Glutamatergic neuron (in vitro differentiated cells): ENCODE data around the gene UBE2F. TPM values are rescaled to one million over a fixed set of nuclear protein-coding genes. Genes with fewer than 3 reads are reported as not detected.
"Not testable (repeated sequence)": the region's sequence is repeated elsewhere in the genome, so short reads cannot be mapped to it uniquely, and the experiment has no call there.

ENCODE experiments used
- DNase-seq: peaks from one replicate; pipeline ENCODE4 v3.0.0; 2022
- H3K27ac Mint-ChIP-seq: one replicate; pipeline ENCODE4 v1.8.0; 2020; ENCODE audit warnings: mild to moderate bottlenecking, mixed read lengths, inconsistent platforms; ENCODE audit not compliant: unreplicated experiment
- H3K27me3 Mint-ChIP-seq: one replicate; pipeline ENCODE4 v1.8.0; 2020; ENCODE audit warnings: mild to moderate bottlenecking, moderate library complexity, mixed read lengths, inconsistent platforms; ENCODE audit not compliant: unreplicated experiment
- H3K36me3 Mint-ChIP-seq: one replicate; pipeline ENCODE4 v1.8.0; 2020; ENCODE audit warnings: mild to moderate bottlenecking, mixed read lengths, inconsistent platforms; ENCODE audit not compliant: unreplicated experiment
- H3K4me1 Mint-ChIP-seq: one replicate; pipeline ENCODE4 v1.8.0; 2020; ENCODE audit warnings: mild to moderate bottlenecking, low read depth, mixed read lengths, inconsistent platforms; ENCODE audit not compliant: unreplicated experiment
- H3K4me3 Mint-ChIP-seq: one replicate; pipeline ENCODE4 v1.8.0; 2020; ENCODE audit warnings: mild to moderate bottlenecking, mixed read lengths, inconsistent platforms; ENCODE audit not compliant: unreplicated experiment
- H3K9me3 Mint-ChIP-seq: one replicate; pipeline ENCODE4 v1.8.0; 2020; ENCODE audit warnings: mild to moderate bottlenecking, moderate library complexity, mixed read lengths, inconsistent platforms; ENCODE audit not compliant: unreplicated experiment
- total RNA-seq: library from RNA; stranded (reverse); fragmentation: NEBNext Ultra II Directional; extraction: Animal tissue kit (Norgen Biotek cat#: 25700); gene quantifications from one replicate; pipeline ENCODE4 v1.2.1, GENCODE V29; 2021; ENCODE audit not compliant: unreplicated experiment
- TF ChIP-seq, protein P1 (sequence below): fragments of 200-600 bp; sonication (generic); IDR thresholded peaks from one replicate; pipeline ENCODE4 v1.5.0; 2021; ENCODE audit not compliant: partially characterized antibody, unreplicated experiment

UBE2F gene
- total RNA-seq, 1 donor from 2014 or later: 43.0 TPM

DNA sequence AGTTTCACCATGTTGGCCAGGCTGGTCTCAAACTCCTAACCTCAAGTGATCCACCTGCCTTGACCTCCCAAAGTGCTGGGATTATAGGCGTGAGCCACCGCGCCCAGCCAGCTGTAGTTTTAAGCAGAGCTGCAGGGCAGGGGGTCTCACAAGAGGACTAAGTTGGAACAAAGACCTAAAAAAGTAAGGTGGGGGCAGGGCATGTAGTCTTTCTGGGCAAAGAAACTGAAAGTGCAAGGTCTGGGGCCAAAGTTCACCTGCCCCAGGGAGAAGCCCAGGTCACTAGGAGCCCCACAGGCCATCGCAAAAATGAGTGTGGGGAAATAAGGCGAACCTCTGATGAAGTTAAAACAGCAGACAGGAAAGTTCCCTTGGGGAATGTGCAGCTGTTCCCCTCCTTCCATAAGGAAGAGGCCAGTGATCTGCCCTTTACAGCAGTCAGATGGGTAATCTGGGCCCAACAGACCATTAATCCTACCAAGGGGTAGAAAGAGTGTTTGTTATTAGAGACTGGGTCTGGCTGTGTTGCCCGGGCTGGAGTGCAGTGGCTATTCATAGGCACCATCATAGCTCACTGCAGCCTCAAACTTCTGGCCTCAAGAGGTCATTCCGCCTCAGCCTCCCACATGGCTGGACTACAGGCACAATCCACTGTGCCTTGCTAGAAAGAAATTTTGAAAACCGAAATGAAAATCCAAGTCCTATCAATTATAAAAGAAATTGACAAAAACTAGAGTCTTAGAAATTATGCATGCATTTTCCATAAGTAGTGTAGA lies 96.8 kb downstream of the UBE2F start:
- Mint-ChIP-seq H3K36me3 (peaks cover 17% of the 10 kb centered on the region), H3K27ac (peak overlapping the region; percentile 82), H3K9me3 (peaks cover 9% of the 10 kb centered on the region), H3K27me3 (peaks cover 4% of the 10 kb centered on the region), H3K4me3 (peak overlapping the region; percentile 68), H3K4me1 (peaks cover 36% of the 10 kb centered on the region)
- TF ChIP-seq, protein P1, sequence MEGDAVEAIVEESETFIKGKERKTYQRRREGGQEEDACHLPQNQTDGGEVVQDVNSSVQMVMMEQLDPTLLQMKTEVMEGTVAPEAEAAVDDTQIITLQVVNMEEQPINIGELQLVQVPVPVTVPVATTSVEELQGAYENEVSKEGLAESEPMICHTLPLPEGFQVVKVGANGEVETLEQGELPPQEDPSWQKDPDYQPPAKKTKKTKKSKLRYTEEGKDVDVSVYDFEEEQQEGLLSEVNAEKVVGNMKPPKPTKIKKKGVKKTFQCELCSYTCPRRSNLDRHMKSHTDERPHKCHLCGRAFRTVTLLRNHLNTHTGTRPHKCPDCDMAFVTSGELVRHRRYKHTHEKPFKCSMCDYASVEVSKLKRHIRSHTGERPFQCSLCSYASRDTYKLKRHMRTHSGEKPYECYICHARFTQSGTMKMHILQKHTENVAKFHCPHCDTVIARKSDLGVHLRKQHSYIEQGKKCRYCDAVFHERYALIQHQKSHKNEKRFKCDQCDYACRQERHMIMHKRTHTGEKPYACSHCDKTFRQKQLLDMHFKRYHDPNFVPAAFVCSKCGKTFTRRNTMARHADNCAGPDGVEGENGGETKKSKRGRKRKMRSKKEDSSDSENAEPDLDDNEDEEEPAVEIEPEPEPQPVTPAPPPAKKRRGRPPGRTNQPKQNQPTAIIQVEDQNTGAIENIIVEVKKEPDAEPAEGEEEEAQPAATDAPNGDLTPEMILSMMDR: no peak
- DNase-seq: peak; percentile 42

DNA sequence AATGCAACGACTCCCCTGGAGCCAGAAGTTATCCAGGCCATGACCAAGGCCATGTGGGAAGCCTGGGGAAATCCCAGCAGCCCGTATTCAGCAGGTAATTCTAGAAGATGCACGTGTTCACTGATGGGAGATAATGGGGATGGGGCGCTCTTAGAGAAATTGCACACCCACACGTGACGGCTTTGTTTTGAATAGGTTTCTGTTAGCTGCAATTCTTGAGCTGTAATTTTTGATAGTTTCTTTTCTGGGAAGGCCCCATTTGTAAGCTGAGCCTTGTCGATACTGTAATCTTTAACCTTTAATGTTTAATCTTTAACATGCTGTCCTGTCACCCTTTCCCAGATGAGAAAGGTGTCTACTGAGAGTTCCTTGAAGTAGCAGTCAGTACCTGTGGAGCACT lies 97.6 kb downstream of the UBE2F start:
- Mint-ChIP-seq H3K36me3 (peaks cover 13% of the 10 kb centered on the region), H3K4me3 (peak overlapping the region; percentile 68), H3K9me3 (peaks cover 7% of the 10 kb centered on the region), H3K27me3 (peaks cover 2% of the 10 kb centered on the region), H3K27ac (peak overlapping the region; percentile 82), H3K4me1 (peaks cover 36% of the 10 kb centered on the region)
- DNase-seq: no peak
- TF ChIP-seq, protein P1: no peak

DNA sequence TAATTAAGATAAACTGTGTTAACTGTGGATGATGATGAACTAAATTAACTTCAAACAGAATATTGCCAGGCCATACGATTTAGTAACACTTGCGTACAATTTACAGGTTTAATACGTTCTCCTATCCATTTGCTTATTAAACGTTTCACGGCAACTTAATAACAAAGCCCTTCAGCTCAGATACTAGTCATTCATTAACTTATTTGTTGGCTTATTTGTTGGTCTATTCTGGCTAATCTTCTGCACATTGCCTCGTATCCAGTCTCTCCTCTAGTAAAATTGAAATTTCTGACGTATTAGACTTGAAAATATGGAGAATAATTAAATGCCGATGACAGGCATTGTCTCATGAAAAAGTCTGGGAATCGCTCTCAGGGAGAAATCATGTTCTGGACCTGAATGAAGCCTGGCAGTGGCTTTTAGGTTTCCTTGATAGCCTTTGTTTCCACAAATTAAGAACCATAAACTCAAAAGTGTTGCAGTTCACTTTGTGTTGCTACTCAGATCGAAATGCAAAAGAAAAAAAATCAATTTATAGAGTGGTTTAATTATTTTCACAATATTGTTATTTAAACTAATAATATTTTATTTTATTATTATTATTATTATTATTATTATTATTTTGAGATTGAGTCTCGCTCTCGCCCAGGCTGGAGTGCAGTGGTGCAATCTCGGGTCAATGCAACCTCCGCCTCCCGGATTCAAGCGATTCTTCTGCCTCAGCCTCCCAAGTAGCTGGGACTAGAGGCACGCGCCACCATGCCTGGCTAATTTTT lies 98.4 kb downstream of the UBE2F start:
- Mint-ChIP-seq H3K9me3 (peaks cover 5% of the 10 kb centered on the region), H3K27ac (peak overlapping the region; percentile 25), H3K27me3 (no peaks in the 10 kb centered on the region), H3K4me1 (peaks cover 33% of the 10 kb centered on the region), H3K36me3 (peaks cover 9% of the 10 kb centered on the region), H3K4me3 (no peak overlapping the region)
- no peak for DNase-seq
- TF ChIP-seq, protein P1: no peak

DNA sequence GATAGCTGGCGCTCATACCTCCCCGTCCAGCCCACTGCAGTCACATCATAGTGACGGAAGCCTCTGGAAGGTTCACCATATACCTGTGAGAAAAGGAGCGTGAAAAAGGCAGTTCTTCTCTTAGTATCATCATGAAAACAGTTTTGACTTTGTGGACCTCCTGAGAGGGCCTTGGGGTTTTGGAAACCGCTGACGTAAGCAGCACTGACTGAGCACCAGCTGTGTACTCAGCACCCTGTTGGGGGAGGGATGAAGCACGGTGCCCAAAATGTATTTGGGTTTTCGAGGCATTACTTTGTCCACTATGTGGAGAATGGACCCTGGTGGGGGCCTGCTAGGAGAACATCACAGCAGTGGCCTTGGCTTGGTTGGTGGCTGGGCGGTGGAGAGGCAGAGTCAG lies 99.4 kb downstream of the UBE2F start:
- H3K4me3 Mint-ChIP-seq: no peak overlapping the region
- peaks cover 33% of the 10 kb centered on the region for H3K4me1 Mint-ChIP-seq
- no peak for DNase-seq
- peaks cover 5% of the 10 kb centered on the region for H3K9me3 Mint-ChIP-seq
- peaks cover 8% of the 10 kb centered on the region for H3K36me3 Mint-ChIP-seq
- no peak overlapping the region for H3K27ac Mint-ChIP-seq
- no peaks in the 10 kb centered on the region for H3K27me3 Mint-ChIP-seq
- TF ChIP-seq, protein P1: no peak

DNA sequence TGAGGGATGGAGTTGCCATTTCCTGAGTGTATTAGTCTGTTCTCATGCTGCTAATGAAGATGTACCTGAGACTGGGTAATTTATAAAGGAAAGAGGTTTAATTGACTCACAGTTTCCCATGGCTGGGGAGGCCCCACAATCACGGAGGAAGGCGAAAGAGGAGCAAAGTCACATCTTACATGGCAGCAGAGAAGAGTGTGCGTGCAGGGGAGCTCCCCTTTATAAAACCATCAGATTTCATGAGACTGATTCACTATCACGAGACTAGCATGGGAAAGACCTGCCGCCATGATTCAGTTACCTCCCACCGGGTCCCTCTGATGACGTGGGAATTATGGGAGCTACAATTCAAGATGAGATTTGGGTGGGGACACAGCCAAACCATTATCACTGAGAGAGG lies 99.9 kb downstream of the UBE2F start:
- not testable (repeated sequence) for DNase-seq, H3K27me3 Mint-ChIP-seq, H3K4me3 Mint-ChIP-seq, H3K9me3 Mint-ChIP-seq, H3K27ac Mint-ChIP-seq, H3K36me3 Mint-ChIP-seq
- H3K4me1 Mint-ChIP-seq: peaks cover 29% of the 10 kb centered on the region
